Astrocyte (in vitro differentiated cells and primary cell): ENCODE results near the gene CEP131.

Experiments
- EZH2 ChIP-seq: IDR thresholded peaks from 2 replicates; pipeline ENCODE4 v1.6.1; 2012; ENCODE audit warnings: mild to moderate bottlenecking, low read length, inconsistent platforms; ENCODE audit not compliant: insufficient read depth
- TF ChIP-seq, protein P1 (sequence below): IDR thresholded peaks from 2 replicates; pipeline ENCODE4 v1.5.1; 2011; ENCODE audit warnings: low read depth, mild to moderate bottlenecking, inconsistent platforms, low read length, moderate library complexity; ENCODE audit not compliant: insufficient read depth

DNA sequence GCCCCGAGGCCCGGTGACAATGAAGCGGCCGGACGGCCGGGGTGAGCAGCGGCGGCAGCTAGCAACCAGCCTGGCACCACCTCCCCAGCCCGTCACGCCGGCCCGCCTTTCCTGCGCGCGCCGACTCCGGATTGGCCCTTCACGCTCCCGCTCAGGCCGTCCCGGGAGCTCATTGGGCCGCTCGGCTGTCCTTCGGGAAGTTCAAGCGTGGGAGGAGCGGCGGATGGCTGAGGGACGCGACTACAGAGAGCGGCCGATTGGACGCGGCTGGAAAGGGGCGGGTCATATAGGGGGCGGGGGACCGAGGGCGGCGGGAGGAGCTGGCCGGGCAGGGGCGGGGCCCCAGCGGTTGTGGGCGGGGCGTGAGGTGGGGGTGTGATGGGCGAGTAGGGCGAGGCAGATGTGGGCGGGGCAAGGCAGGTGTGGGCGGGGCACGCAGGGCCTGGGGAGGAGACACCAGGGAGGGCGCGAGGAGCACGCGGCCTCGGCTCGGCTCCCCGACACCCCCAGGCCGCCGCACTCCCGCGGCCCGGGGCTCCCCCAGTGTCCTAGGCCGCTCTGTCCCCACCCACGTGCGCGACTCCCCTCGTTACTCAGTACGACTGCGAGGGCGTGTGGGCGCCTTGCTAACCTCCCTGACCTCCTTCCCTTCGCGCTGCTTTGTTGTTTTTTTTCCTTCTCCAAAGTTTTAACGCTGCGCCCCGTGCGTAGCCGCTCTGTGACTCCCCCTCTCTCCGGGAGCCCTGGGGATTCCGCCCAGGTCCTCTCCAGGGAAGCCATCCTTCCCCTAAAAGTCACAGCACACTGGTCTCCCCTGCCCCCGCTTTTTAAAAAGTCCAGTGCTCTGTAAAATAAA lies at the start of gene CEP131:
- no peak for TF ChIP-seq EZH2
- TF ChIP-seq, protein P1, sequence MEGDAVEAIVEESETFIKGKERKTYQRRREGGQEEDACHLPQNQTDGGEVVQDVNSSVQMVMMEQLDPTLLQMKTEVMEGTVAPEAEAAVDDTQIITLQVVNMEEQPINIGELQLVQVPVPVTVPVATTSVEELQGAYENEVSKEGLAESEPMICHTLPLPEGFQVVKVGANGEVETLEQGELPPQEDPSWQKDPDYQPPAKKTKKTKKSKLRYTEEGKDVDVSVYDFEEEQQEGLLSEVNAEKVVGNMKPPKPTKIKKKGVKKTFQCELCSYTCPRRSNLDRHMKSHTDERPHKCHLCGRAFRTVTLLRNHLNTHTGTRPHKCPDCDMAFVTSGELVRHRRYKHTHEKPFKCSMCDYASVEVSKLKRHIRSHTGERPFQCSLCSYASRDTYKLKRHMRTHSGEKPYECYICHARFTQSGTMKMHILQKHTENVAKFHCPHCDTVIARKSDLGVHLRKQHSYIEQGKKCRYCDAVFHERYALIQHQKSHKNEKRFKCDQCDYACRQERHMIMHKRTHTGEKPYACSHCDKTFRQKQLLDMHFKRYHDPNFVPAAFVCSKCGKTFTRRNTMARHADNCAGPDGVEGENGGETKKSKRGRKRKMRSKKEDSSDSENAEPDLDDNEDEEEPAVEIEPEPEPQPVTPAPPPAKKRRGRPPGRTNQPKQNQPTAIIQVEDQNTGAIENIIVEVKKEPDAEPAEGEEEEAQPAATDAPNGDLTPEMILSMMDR = no peak
